Skeletal muscle satellite cell (primary cell): ENCODE data around the gene RABGAP1L.
"Not testable (repeated sequence)": the region's sequence is repeated elsewhere in the genome, so short reads cannot be mapped to it uniquely, and the experiment has no call there.

Experiments
- H3K27me3 ChIP-seq: 2 replicates; pipeline ENCODE4 v1.7.0; 2013; ENCODE audit warnings: low read length; ENCODE audit not compliant: control insufficient read depth, insufficient read depth
- H3K36me3 ChIP-seq: 2 replicates; pipeline ENCODE4 v1.7.0; 2013; ENCODE audit warnings: mild to moderate bottlenecking, control low read depth, low read length; ENCODE audit not compliant: insufficient read depth
- H3K4me1 ChIP-seq: 2 replicates; pipeline ENCODE4 v1.7.0; 2013; ENCODE audit warnings: low read length; ENCODE audit not compliant: control insufficient read depth, insufficient read depth
- H3K4me2 ChIP-seq: 2 replicates; pipeline ENCODE4 v1.7.0; 2013; ENCODE audit warnings: mild to moderate bottlenecking, low read length
- H3K4me3 ChIP-seq: 2 replicates; pipeline ENCODE4 v1.7.0; 2013; ENCODE audit warnings: low read length
- H3K9ac ChIP-seq: 2 replicates; pipeline ENCODE4 v1.7.0; 2013; ENCODE audit warnings: mild to moderate bottlenecking, low read depth, low read length, moderate library complexity
- H3K9me3 ChIP-seq: replicated peaks from 2 replicates; pipeline ENCODE4 v1.7.0; 2013; ENCODE audit warnings: mild to moderate bottlenecking, control low read depth, low read length

Gene RABGAP1L

DNA sequence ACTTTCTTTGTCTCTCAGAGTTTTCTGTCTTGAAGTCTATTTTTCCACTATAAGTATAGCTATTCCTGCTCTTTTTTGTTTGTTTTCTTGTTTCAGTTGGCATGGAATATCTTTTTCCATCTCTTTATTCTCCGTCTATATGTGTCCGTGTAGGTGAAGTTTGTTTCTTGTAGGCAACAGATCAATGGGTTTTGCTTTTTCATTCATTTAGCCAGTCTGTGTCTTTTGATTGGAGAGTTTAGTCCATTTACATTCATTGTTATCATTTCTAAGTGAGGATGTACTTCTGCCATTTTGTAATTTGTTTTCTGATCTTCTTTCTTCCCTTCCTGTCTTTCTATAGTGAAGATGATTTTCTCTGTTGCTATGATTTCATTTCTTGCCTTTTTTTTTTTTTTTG, 155.9 kb downstream of the RABGAP1L start:
- H3K9ac ChIP-seq: no peak overlapping the region
- no peak overlapping the region for H3K4me3 ChIP-seq
- H3K4me2 ChIP-seq: no peak overlapping the region
- H3K4me1 ChIP-seq: no peaks in the 10 kb centered on the region
- no peaks in the 10 kb centered on the region for H3K27me3 ChIP-seq
- H3K9me3 ChIP-seq: peaks cover 4% of the 10 kb centered on the region
- H3K36me3 ChIP-seq: no peaks in the 10 kb centered on the region

DNA sequence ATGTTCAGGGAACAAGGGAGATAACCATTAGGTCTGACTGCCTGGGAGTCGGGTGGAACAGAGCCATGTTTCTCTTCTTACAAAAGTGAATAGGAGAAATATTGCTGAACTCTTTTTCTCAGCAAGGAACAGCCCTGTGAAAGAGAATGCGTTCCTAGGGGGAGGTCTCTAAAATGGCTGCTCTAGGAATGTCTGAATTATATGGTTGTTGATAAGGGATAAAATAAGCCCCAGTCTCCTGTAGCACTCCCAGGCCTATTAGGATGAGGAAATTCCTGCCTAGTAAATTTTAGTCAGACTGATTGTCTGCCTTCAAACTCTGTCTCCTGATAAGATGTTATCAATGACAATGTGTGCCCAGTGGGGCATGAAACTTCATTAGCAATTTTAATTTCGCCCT, 161.6 kb downstream of the RABGAP1L start:
- not testable (repeated sequence) for H3K4me1 ChIP-seq, H3K36me3 ChIP-seq, H3K9me3 ChIP-seq

DNA sequence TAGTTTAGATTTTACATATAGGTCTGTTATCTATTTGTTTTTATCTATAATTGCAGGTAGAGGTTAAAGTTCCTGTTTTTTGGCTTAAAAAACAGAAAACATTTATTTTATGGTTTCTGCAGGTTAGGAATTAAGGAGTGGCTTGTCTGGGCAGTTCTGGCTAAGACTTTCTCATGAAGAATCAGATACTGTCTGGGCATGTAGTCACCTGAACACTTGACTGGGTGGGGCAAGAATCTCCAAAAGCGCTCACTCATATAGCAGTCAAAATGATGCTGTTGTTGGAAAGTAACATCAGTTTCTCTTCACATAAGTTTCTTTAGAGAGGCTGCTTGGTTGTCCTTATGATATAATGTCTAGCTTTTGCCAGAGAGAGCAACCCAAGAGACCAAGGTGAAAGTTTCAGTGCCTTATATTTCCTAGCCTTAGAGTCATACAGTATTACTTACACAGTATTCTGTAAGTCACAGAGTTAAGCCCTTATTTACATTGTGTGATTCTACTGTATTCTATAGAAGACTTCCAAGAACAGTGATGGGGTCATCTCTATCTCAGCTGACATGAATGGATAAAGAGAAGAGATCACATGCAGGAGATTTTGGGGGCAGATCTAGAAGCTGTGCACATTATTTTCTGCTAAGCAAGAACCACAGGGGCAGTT, 163.0 kb downstream of the RABGAP1L start:
- Histone ChIP-seq H3K9ac (no peak overlapping the region), H3K9me3 (peaks cover 5% of the 10 kb centered on the region), H3K36me3 (no peaks in the 10 kb centered on the region), H3K4me1 (no peaks in the 10 kb centered on the region), H3K27me3 (no peaks in the 10 kb centered on the region), H3K4me2 (no peak overlapping the region), H3K4me3 (no peak overlapping the region)

More for the DNA sequence above, 161.6 kb downstream of the RABGAP1L start:
- H3K9ac ChIP-seq, H3K4me3 ChIP-seq, H3K4me2 ChIP-seq, H3K27me3 ChIP-seq: not testable (repeated sequence)

DNA sequence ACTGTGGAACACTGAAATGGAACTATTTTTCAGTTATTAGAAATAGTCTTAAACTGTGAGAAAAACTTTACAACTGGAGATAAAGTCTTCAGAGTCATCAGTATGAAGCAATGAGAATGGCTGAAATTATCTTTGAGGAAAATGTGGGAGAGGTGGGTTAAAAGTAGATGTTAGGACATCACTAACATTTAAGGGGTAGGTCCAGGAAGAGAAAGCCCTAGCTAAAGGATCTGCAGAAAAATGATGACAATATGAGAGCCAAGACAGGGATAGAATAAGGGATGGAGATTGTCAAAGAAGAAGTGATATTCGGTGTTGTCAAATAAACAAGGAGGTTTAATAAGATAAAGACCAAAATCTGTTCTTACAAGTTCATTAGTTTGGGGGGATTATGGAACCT, 165.2 kb downstream of the RABGAP1L start:
- H3K36me3 ChIP-seq: no peaks in the 10 kb centered on the region
- H3K4me2 ChIP-seq: no peak overlapping the region
- peaks cover 5% of the 10 kb centered on the region for H3K9me3 ChIP-seq
- H3K4me1 ChIP-seq: no peaks in the 10 kb centered on the region
- H3K9ac ChIP-seq: no peak overlapping the region
- no peaks in the 10 kb centered on the region for H3K27me3 ChIP-seq
- H3K4me3 ChIP-seq: no peak overlapping the region

DNA sequence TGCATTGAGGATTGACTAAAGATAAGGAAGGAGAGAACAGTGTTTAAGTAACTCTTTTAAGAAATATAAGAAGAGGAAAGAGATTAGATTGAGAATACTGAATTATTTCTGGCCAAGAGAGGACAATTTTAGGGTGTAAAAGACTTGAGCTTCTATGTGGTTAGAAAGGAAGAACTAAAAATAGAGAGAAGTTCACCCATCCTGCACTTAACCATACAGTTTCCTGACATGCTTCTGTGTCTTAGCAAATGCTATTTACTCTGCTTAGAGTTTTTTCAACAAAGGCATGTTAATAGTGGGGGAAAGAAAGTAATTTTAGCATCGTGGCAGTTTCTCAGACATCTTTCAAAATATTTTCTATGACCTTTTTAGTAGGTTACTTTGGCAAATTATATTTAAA, 165.6 kb downstream of the RABGAP1L start:
- Histone ChIP-seq H3K9me3 (peaks cover 5% of the 10 kb centered on the region), H3K4me2 (no peak overlapping the region), H3K36me3 (no peaks in the 10 kb centered on the region), H3K4me3 (no peak overlapping the region), H3K27me3 (no peaks in the 10 kb centered on the region), H3K9ac (no peak overlapping the region), H3K4me1 (no peaks in the 10 kb centered on the region)

DNA sequence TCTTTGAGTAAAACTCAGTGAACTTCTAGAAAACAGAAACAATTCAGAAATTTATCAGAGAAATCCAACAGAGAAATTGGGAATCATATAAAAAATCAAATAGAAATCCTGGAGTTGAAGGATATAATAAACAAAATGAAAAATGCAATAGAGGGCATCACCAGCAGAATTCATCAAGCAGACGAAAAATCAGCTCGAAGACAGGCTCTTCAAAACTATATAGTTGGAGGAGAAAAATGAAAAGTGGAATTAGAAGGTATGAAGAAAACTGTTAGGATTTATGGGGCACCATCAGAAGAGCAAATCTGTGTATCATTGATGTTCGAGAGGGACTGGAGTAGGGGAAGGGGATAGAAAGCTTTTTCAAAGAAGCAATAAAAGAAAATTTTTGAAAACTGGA, 167.0 kb downstream of the RABGAP1L start:
- no peak overlapping the region for H3K4me3 ChIP-seq
- no peaks in the 10 kb centered on the region for H3K27me3 ChIP-seq
- H3K9me3 ChIP-seq: peaks cover 5% of the 10 kb centered on the region
- H3K4me1 ChIP-seq: no peaks in the 10 kb centered on the region
- H3K36me3 ChIP-seq: no peaks in the 10 kb centered on the region
- H3K9ac ChIP-seq: no peak overlapping the region
- no peak overlapping the region for H3K4me2 ChIP-seq

DNA sequence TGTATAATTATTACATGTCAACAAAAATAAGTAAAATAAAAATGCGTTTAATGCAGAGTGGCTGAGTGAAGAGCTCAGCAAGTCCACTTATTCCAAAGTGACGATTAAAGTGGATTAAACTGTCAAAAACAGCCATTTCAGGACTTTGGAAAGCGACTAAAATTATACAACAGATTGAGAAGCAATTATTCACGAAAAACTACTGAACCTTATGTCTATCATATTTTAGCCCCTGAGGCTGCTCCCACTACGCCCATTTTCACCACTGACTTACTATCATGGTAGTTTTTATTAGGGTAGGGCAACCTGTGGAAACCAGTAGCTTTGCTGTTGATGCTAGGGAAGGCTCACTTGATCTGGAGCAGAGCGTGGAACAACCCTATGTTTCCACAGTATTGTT, 174.1 kb downstream of the RABGAP1L start:
- H3K9ac ChIP-seq: no peak overlapping the region
- no peaks in the 10 kb centered on the region for H3K9me3 ChIP-seq
- H3K27me3 ChIP-seq: no peaks in the 10 kb centered on the region
- H3K4me1 ChIP-seq: no peaks in the 10 kb centered on the region
- no peak overlapping the region for H3K4me2 ChIP-seq
- no peak overlapping the region for H3K4me3 ChIP-seq
- no peaks in the 10 kb centered on the region for H3K36me3 ChIP-seq

DNA sequence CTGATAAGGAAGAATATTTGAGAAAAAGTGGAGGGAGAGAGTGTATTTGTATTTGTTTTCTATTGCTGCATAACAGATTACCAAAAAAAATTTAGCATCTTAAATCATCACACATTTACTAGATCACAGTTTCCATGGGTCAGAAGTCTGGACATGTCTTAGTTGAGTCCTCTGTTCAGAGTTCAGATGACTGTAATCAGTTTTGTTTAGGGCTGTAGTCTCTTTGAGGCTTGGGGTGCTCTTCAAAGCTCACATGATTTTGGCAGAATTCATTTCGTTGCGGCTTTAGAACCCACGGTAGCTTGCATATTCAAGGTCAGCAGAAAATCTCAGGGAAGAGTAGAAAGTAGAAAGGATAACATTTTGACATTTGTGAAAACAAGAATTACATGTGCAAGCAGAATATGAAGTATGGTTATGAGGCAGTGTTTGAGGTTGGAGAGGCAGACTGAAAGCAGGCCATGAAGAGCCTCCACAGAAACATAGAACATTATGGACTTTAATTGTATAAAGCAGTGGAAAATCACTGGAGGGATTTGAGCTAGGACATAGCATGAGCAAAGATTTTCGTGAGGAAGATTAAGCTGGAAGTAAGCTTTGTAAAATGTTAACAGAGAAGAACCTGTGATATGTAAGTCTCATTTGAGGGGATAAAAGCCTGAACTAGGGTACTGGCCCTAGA, 177.8 kb downstream of the RABGAP1L start:
- no peak overlapping the region for H3K4me2 ChIP-seq
- H3K4me3 ChIP-seq: no peak overlapping the region
- no peaks in the 10 kb centered on the region for H3K9me3 ChIP-seq
- no peaks in the 10 kb centered on the region for H3K36me3 ChIP-seq
- H3K9ac ChIP-seq: no peak overlapping the region
- H3K27me3 ChIP-seq: no peaks in the 10 kb centered on the region
- no peaks in the 10 kb centered on the region for H3K4me1 ChIP-seq

DNA sequence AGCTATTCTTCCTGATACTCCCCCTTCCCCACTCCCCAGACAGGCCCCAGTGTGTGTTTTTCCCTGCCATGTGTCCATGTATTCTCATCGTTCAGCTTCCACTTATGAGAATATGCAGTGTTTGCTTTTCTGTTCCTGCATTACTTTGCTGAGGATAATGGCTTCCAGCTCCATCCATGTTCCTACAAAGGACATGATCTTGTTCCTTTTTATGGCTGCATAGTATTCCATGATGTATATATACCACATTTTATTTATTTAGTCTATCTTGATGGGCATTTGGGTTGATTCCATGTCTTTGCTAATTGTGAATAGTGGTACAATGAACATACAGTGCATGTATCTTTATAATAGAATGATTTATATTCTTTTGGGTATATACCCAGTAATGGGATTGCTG, 181.1 kb downstream of the RABGAP1L start:
- H3K4me2 ChIP-seq, H3K36me3 ChIP-seq, H3K9me3 ChIP-seq, H3K4me3 ChIP-seq, H3K4me1 ChIP-seq, H3K9ac ChIP-seq, H3K27me3 ChIP-seq: not testable (repeated sequence)

DNA sequence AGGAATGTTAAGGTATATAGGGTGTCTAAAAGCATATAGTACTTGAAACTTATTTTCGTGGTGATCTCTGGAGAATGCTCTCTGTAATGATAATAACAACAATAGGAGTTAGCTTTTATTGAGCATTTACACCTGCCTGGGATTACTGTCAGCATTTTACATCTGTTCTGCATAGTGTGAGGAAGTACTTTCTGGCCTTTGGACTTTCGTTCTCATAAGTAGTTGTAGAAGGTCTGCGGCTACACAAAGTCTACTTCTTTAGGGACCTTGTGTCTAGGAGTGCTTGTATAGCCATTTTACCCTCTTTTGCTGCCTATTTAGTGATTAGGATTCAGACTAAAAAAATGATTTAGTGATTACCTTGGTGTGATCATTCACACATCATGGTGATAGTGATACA, 184.8 kb downstream of the RABGAP1L start:
- Histone ChIP-seq H3K36me3 (no peaks in the 10 kb centered on the region), H3K9me3 (no peaks in the 10 kb centered on the region), H3K4me1 (no peaks in the 10 kb centered on the region), H3K27me3 (no peaks in the 10 kb centered on the region), H3K4me3 (no peak overlapping the region), H3K4me2 (no peak overlapping the region), H3K9ac (no peak overlapping the region)

DNA sequence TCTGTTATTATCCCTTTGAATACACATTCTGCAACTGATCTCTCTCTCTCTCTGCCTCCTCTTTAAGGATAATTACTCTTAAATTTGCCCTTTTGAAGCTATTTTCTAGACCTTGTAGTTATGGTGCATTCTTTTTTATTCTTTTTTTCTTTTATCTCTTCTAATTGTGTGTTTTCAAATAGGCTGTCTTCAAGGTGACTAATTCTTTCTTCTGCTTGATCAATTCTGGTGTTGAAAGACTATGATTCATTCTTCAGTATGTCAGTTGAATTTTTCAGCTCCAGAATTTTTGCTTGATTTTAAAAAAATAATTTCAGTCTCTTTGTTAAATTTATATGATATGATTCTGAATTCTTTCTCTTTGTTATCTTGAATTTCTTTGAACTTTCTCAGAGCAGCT, 192.8 kb downstream of the RABGAP1L start:
- no peak overlapping the region for H3K4me2 ChIP-seq
- no peaks in the 10 kb centered on the region for H3K27me3 ChIP-seq
- no peaks in the 10 kb centered on the region for H3K4me1 ChIP-seq
- H3K9me3 ChIP-seq: no peaks in the 10 kb centered on the region
- H3K4me3 ChIP-seq: no peak overlapping the region
- no peaks in the 10 kb centered on the region for H3K36me3 ChIP-seq
- H3K9ac ChIP-seq: no peak overlapping the region
